K562 (cell line): Measurements from ENCODE around the gene CNOT6L. TPM values are rescaled to one million over a fixed set of nuclear protein-coding genes. Genes with fewer than 3 reads are reported as not detected.

ENCODE experiments used
- ATAC-seq: fragments of 200-7000 bp; cut with Tn5 transposase; 3 replicates; pipeline ENCODE4 v1.9.1; 2020; ENCODE audit warnings: moderate library complexity
- BruUV-seq: library from RNA; stranded (reverse); fragments of 400-500 nt; replicated peaks from 2 replicates; lab custom pipeline; 2021; lab: Mats Ljungman, UMichigan
- CTCF ChIA-PET: fragments of 300-600 bp; formaldehyde crosslinking; extraction: SDS; loops from one replicate; lab custom pipeline; 2021; ENCODE audit warnings: low intra/inter-chr PET ratio; lab: Yijun Ruan, JAX
- POLR2A ChIA-PET: fragments of 300-600, 350-650 bp; sonication (Branson Sonifier 250); formaldehyde crosslinking; extraction: SDS; loops from one replicate; lab custom pipeline; 2021; ENCODE audit warnings: antibody characterized with exemption, inconsistent platforms; lab: Yijun Ruan, JAX
- DNase-seq, 4 experiments: peaks; one replicate each; pipeline versions ENCODE4 v3.0.0 to v3.0.0-alpha.2; 2011 to 2018; ENCODE audit warnings: low spot score in 3 of 4, mixed read lengths in 3 of 4; ENCODE audit errors: extremely low read depth in 1 of 4
- FAIRE-seq: peaks from 2 replicates; lab custom pipeline; 2011; peaks lifted over from hg19 to GRCh38; lab: Jason Lieb, UNC
- H2AFZ ChIP-seq: 2 replicates; pipeline ENCODE4 v1.6.0; 2011; ENCODE audit warnings: low read depth, low read length, control low read depth, inconsistent platforms
- H3K27ac ChIP-seq: fragments of 200-600 bp; 3 replicates; pipeline ENCODE4 v1.8.0; 2011; ENCODE audit warnings: low read depth, mild to moderate bottlenecking, control low read depth, inconsistent platforms, low read length, moderate library complexity, mixed read lengths; ENCODE audit errors: extremely low read depth
- H3K27me3 ChIP-seq, 2 experiments: fragments of 300-600 bp in 1 of 2; 2 replicates in 1 of 2; 3 replicates in 1 of 2; pipeline versions ENCODE4 v1.6.0 to v1.8.0; 2011; ENCODE audit warnings: inconsistent platforms in 2 of 2, low read length in 2 of 2, mild to moderate bottlenecking in 1 of 2, mixed read lengths in 1 of 2, moderate library complexity in 1 of 2; ENCODE audit not compliant: control insufficient read depth in 2 of 2, insufficient read depth in 2 of 2
- H3K36me3 ChIP-seq: fragments of 300-600 bp; 3 replicates; pipeline ENCODE4 v1.8.0; 2011; ENCODE audit warnings: mild to moderate bottlenecking, low read length, inconsistent platforms; ENCODE audit not compliant: control insufficient read depth, insufficient read depth
- H3K4me1 ChIP-seq, 2 experiments: fragments of 200-600 bp in 1 of 2; replicated peaks in 1 of 2; 2 replicates in 1 of 2; 3 replicates in 1 of 2; pipeline versions ENCODE4 v1.5.1 to v1.8.0; 2011; ENCODE audit warnings: inconsistent platforms in 2 of 2, low read length in 2 of 2, mild to moderate bottlenecking in 1 of 2, mixed read lengths in 1 of 2, moderate library complexity in 1 of 2; ENCODE audit not compliant: control insufficient read depth in 2 of 2, insufficient read depth in 2 of 2
- H3K4me2 ChIP-seq: 2 replicates; pipeline ENCODE4 v1.6.1; 2011; ENCODE audit warnings: low read length, control low read depth, inconsistent platforms, mixed read lengths; ENCODE audit not compliant: insufficient read depth
- H3K4me3 ChIP-seq: fragments of 200-600 bp; sonication (generic), shearing (Covaris generic); 2 replicates; pipeline ENCODE4 v1.5.1; 2016; ENCODE audit warnings: control low read depth, inconsistent platforms
- H3K79me2 ChIP-seq: fragments of 200-600 bp; 3 replicates; pipeline ENCODE4 v1.8.0; 2011; ENCODE audit warnings: low read length, inconsistent platforms; ENCODE audit not compliant: control insufficient read depth, insufficient read depth
- H3K9ac ChIP-seq, 2 experiments: 2 replicates each; pipeline versions ENCODE4 v1.6.0 to v1.6.1; 2011; ENCODE audit warnings: low read depth in 2 of 2, low read length in 2 of 2, control low read depth in 1 of 2, inconsistent platforms in 1 of 2, mild to moderate bottlenecking in 1 of 2, mixed read lengths in 1 of 2; ENCODE audit not compliant: insufficient read depth in 1 of 2
- H3K9me1 ChIP-seq: one replicate; pipeline ENCODE4 v1.6.0; 2011; ENCODE audit warnings: inconsistent platforms, mild to moderate bottlenecking, low read length, moderate library complexity; ENCODE audit not compliant: control insufficient read depth, insufficient read depth
- H3K9me3 ChIP-seq: replicated peaks from 2 replicates; pipeline ENCODE4 v1.5.1; 2011; ENCODE audit warnings: low read depth, low read length, inconsistent platforms; ENCODE audit not compliant: control insufficient read depth, insufficient read depth
- H4K20me1 ChIP-seq: replicated peaks from 2 replicates; pipeline ENCODE4 v1.6.1; 2011; ENCODE audit warnings: low read length, inconsistent platforms, mixed read lengths; ENCODE audit not compliant: control insufficient read depth, insufficient read depth
- CLOCK ChIP-seq: fragments of 250-450 bp; sonication (Bioruptor Pico); IDR thresholded peaks from 2 replicates; pipeline ENCODE4 v1.4.0; 2020; ENCODE audit warnings: mild to moderate bottlenecking, moderate library complexity, borderline replicate concordance
- FOXJ2 ChIP-seq: fragments of 200-800 bp; sonication (Bioruptor generic); IDR thresholded peaks from 2 replicates; pipeline ENCODE4 v1.6.1; 2016; ENCODE audit warnings: missing genetic modification characterization, missing compliant biosample characterization
- WGBS: fragments of 100-300 bp; shearing (Covaris generic); methylation state at CpG from one replicate; pipeline ENCODE4 v1.1.6; 2016; ENCODE audit warnings: low coverage, mixed read lengths; ENCODE audit not compliant: insufficient coverage; ENCODE audit errors: missing lambda C conversion rate; 5-methylcytosine and 5-hydroxymethylcytosine counted together
- in situ Hi-C: fragments of 300-500 bp; cut with MboI; formaldehyde crosslinking; loops from 4 replicates; pipeline ENCODE4 v1.15.0; 2018; ENCODE audit warnings: inconsistent platforms, mixed read lengths
- intact Hi-C: fragments of 100-400 bp; cut with micrococcal nuclease; formaldehyde crosslinking; loops from 2 replicates; pipeline ENCODE4 v1.14.2; 2022
- polyA plus RNA-seq, 8 experiments: library from polyadenylated mRNA; depleted of rRNA in 4 of 8; stranded (reverse) in 5 of 8; unstranded in 3 of 8; fragments of >200 nt; fragmentation: Nextera tagmentation in 2 of 8; fragmentation: Illumina TruSeq in 1 of 8; extraction: Ambion mirVana in 2 of 8; extraction: Trizol in 1 of 8; gene quantifications; 2 replicates each; pipeline versions ENCODE4 v1.2.1 to v1.2.3, GENCODE V29; 2011 to 2014; ENCODE audit warnings: inconsistent platforms in 1 of 8, missing spikeins in 1 of 8
- total RNA-seq, 7 experiments: library from RNA; depleted of rRNA in 6 of 7; stranded (reverse); fragments of >200 nt in 6 of 7; fragmentation: Illumina TruSeq in 2 of 7; extraction: Trizol in 2 of 7; gene quantifications; 2 replicates each; pipeline versions ENCODE4 v1.2.1 to v1.2.3, GENCODE V29; 2011 to 2021; ENCODE audit warnings: low replicate concordance in 1 of 7

The CNOT6L gene
- total and polyA plus RNA-seq, 9 of the 15 experiments (the other 6 are each of a cell fraction or from before 2014, with no cell fraction given) = 3.7 to 27.9 (median 6.5) TPM

GRCh38 chr4:77776182-77777134 is 42.7 kb downstream of the CNOT6L start:
- CTCF ChIA-PET = no interaction called here
- TF ChIP-seq CLOCK (CRISPR knock-in tag) (no peak), FOXJ2 (tag) (0 out of 2 replicates have a peak, but pooled peaks have one; percentile 29)
- Histone ChIP-seq H3K36me3 (peaks cover 10% of the 10 kb centered on the region; the same call in 1 of the 3 replicates), H3K9me3 (no peaks in the 10 kb centered on the region), H3K9me1 (no peaks in the 10 kb centered on the region), H3K27ac (no peak overlapping the region), H3K9ac (no peak overlapping the region), H2AFZ (no peak overlapping the region), H3K27me3 (no peaks in the 10 kb centered on the region), H4K20me1 (peaks cover 4% of the 10 kb centered on the region; the same call in 1 of the 2 replicates), H3K4me2 (no peak overlapping the region), H3K4me1 (peaks cover 0 to 8% of the 10 kb centered on the region in 2 experiments; a peak in 2 of 5 replicates), H3K4me3 (no peak overlapping the region), H3K79me2 (peaks cover 31% of the 10 kb centered on the region)
- BruUV-seq = no TSS peak
- POLR2A ChIA-PET = no interaction called here
- intact Hi-C loops (no loop called here), in situ Hi-C loops (no loop called here)
- ATAC-seq = no peak
- no peak for FAIRE-seq
- DNase-seq = no peak
- 58% methylated on average over 6 of the region's 6 CpGs for WGBS
